Measurements from ENCODE around the gene TGFBR3L. TPM values are rescaled to one million over a fixed set of nuclear protein-coding genes. Genes with fewer than 3 reads are reported as not detected.

TGFBR3L gene
- total RNA-seq, 1 donor from 2014 or later, result 2.8 TPM

DNA sequence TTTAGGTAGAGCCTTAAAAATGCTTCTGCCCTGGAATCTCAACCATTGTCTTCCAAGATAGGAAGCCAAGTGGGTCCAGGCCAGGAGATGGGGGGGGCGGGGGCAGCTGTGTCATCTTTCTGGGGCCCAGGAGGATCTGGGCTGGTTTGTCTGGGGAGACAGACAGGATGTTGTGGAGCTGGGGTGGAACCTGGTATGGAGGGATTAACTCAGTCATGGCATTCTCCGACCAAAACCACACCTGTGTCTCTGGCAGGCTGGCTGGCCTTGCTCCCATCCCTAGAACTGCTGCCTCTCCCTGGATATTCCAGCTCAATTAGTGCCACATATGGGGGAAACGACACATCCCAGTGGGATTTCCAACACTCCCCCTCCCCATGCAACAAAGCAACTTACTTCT, 13.7 kb upstream of the TGFBR3L start:
- no peak for FAIRE-seq
- no peak overlapping the region for H3K4me3 Mint-ChIP-seq (ENCODE audit: unreplicated experiment)
- TF ChIP-seq, protein P1, sequence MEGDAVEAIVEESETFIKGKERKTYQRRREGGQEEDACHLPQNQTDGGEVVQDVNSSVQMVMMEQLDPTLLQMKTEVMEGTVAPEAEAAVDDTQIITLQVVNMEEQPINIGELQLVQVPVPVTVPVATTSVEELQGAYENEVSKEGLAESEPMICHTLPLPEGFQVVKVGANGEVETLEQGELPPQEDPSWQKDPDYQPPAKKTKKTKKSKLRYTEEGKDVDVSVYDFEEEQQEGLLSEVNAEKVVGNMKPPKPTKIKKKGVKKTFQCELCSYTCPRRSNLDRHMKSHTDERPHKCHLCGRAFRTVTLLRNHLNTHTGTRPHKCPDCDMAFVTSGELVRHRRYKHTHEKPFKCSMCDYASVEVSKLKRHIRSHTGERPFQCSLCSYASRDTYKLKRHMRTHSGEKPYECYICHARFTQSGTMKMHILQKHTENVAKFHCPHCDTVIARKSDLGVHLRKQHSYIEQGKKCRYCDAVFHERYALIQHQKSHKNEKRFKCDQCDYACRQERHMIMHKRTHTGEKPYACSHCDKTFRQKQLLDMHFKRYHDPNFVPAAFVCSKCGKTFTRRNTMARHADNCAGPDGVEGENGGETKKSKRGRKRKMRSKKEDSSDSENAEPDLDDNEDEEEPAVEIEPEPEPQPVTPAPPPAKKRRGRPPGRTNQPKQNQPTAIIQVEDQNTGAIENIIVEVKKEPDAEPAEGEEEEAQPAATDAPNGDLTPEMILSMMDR (IDR thresholded peaks at IDR 0.05; ENCODE audit: insufficient read depth, low read depth, low read length), result no peak
- TF ChIP-seq EZH2 (IDR thresholded peaks at IDR 0.05; ENCODE audit: insufficient read depth, low read length), result no peak

DNA sequence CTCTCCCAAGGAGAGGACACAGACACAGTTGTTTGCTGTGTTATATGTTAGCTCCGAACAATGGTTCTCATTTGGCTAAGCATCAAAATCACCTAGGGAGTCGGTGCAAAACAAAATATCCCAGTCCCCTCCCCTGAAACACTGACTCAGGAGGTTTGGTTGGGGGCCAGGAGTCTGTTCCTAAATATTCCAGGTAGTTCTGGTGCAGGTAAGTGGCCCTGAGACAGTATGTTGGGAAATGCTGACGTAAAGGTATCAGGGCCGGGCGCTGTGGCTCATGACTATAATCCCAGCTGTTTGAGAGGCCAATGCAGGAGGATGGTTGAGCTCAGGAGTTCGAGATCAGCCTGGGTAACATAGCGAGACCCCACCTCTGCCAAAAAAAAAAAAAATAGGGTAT, 13.3 kb upstream of the TGFBR3L start:
- DNase-seq (ENCODE audit: low read depth) (no peak), FAIRE-seq (no peak)
- no peak overlapping the region for H3K4me2 ChIP-seq (ENCODE audit: low read length)
- TF ChIP-seq, protein P1 (IDR thresholded peaks at IDR 0.05; ENCODE audit: insufficient read depth, low read depth, low read length), result no peak
- no peak for TF ChIP-seq EZH2 (IDR thresholded peaks at IDR 0.05; ENCODE audit: insufficient read depth, low read length)
- H3K79me2 ChIP-seq (ENCODE audit: insufficient read depth, low read length), result peaks cover 26% of the 10 kb centered on the region
- no peaks in the 10 kb centered on the region for H3K27me3 ChIP-seq (ENCODE audit: insufficient read depth, low read length)
- H3K36me3 Mint-ChIP-seq (ENCODE audit: low read depth, unreplicated experiment), result peaks cover 10% of the 10 kb centered on the region
- H3K9me3 ChIP-seq (ENCODE audit: insufficient read depth, low read depth, low read length), result no peaks in the 10 kb centered on the region
- no peak overlapping the region for H3K4me3 ChIP-seq (ENCODE audit: insufficient read depth, low read depth, low read length)
- H3K27ac ChIP-seq (ENCODE audit: low read depth, low read length), result no peak overlapping the region
- H3K27ac Mint-ChIP-seq (ENCODE audit: unreplicated experiment), result no peak overlapping the region
- H3K27me3 Mint-ChIP-seq (ENCODE audit: low read depth, unreplicated experiment), result no peaks in the 10 kb centered on the region
- no peak overlapping the region for H3K9ac ChIP-seq (ENCODE audit: low read length)
- no peaks in the 10 kb centered on the region for H3K36me3 ChIP-seq (ENCODE audit: insufficient read depth, low read length)
- H3K9me3 Mint-ChIP-seq (ENCODE audit: unreplicated experiment), result peaks cover 2% of the 10 kb centered on the region
- H3K4me1 Mint-ChIP-seq (ENCODE audit: low read depth, unreplicated experiment), result peaks cover 5% of the 10 kb centered on the region
- no peak overlapping the region for H2AFZ ChIP-seq (ENCODE audit: low read depth, low read length)
- H3K4me3 Mint-ChIP-seq (ENCODE audit: unreplicated experiment), result peak overlapping the region; percentile 20
- H3K4me1 ChIP-seq (ENCODE audit: insufficient read depth, low read length), result peaks cover 21% of the 10 kb centered on the region
- peaks cover 22% of the 10 kb centered on the region for H4K20me1 ChIP-seq (ENCODE audit: insufficient read depth, low read length)

More for the DNA sequence above, 13.7 kb upstream of the TGFBR3L start:
- H3K4me1 Mint-ChIP-seq (ENCODE audit: low read depth, unreplicated experiment), result peaks cover 5% of the 10 kb centered on the region
- H3K27ac Mint-ChIP-seq (ENCODE audit: unreplicated experiment), result no peak overlapping the region
- Histone ChIP-seq H3K4me2 (ENCODE audit: low read length) (no peak overlapping the region), H3K9ac (ENCODE audit: low read length) (no peak overlapping the region), H3K36me3 (ENCODE audit: insufficient read depth, low read length) (no peaks in the 10 kb centered on the region), H3K4me1 (ENCODE audit: insufficient read depth, low read length) (peaks cover 21% of the 10 kb centered on the region), H3K79me2 (ENCODE audit: insufficient read depth, low read length) (peaks cover 22% of the 10 kb centered on the region), H3K27me3 (ENCODE audit: insufficient read depth, low read length) (no peaks in the 10 kb centered on the region), H3K9me3 (ENCODE audit: insufficient read depth, low read depth, low read length) (no peaks in the 10 kb centered on the region), H4K20me1 (ENCODE audit: insufficient read depth, low read length) (peaks cover 18% of the 10 kb centered on the region), H3K4me3 (ENCODE audit: insufficient read depth, low read depth, low read length) (no peak overlapping the region), H2AFZ (ENCODE audit: low read depth, low read length) (no peak overlapping the region), H3K27ac (ENCODE audit: low read depth, low read length) (no peak overlapping the region)
- peaks cover 10% of the 10 kb centered on the region for H3K36me3 Mint-ChIP-seq (ENCODE audit: low read depth, unreplicated experiment)
- no peaks in the 10 kb centered on the region for H3K27me3 Mint-ChIP-seq (ENCODE audit: low read depth, unreplicated experiment)
- DNase-seq (ENCODE audit: low read depth), result no peak
- peaks cover 2% of the 10 kb centered on the region for H3K9me3 Mint-ChIP-seq (ENCODE audit: unreplicated experiment)

GRCh38 chr19:7902796-7903243, 11.8 kb upstream of the TGFBR3L start:
- peak overlapping the region; percentile 91 for H3K4me3 Mint-ChIP-seq (ENCODE audit: unreplicated experiment)
- Histone ChIP-seq H3K9ac (ENCODE audit: low read length) (peak overlapping the region; percentile 86), H3K4me2 (ENCODE audit: low read length) (peak overlapping the region; percentile 90), H3K4me1 (ENCODE audit: insufficient read depth, low read length) (peaks cover 21% of the 10 kb centered on the region), H3K27me3 (ENCODE audit: insufficient read depth, low read length) (no peaks in the 10 kb centered on the region), H3K27ac (ENCODE audit: low read depth, low read length) (peak overlapping the region; percentile 77), H3K79me2 (ENCODE audit: insufficient read depth, low read length) (peaks cover 38% of the 10 kb centered on the region), H2AFZ (ENCODE audit: low read depth, low read length) (peak overlapping the region; percentile 88), H4K20me1 (ENCODE audit: insufficient read depth, low read length) (peaks cover 32% of the 10 kb centered on the region), H3K36me3 (ENCODE audit: insufficient read depth, low read length) (no peaks in the 10 kb centered on the region), H3K4me3 (ENCODE audit: insufficient read depth, low read depth, low read length) (peak overlapping the region; percentile 62), H3K9me3 (ENCODE audit: insufficient read depth, low read depth, low read length) (no peaks in the 10 kb centered on the region)
- H3K9me3 Mint-ChIP-seq (ENCODE audit: unreplicated experiment), result peaks cover 2% of the 10 kb centered on the region
- DNase-seq (ENCODE audit: low read depth) (no peak), FAIRE-seq (no peak)
- H3K27me3 Mint-ChIP-seq (ENCODE audit: low read depth, unreplicated experiment), result no peaks in the 10 kb centered on the region
- peaks cover 5% of the 10 kb centered on the region for H3K4me1 Mint-ChIP-seq (ENCODE audit: low read depth, unreplicated experiment)
- H3K27ac Mint-ChIP-seq (ENCODE audit: unreplicated experiment), result peak overlapping the region; percentile 89
- H3K36me3 Mint-ChIP-seq (ENCODE audit: low read depth, unreplicated experiment), result peaks cover 10% of the 10 kb centered on the region
- TF ChIP-seq, protein P1 (IDR thresholded peaks at IDR 0.05; ENCODE audit: insufficient read depth, low read depth, low read length), result no peak
- no peak for TF ChIP-seq EZH2 (IDR thresholded peaks at IDR 0.05; ENCODE audit: insufficient read depth, low read length)

Measured in astrocyte (in vitro differentiated cells and primary cell).